ENCODE results near the gene STARD13.

Gene STARD13

GRCh38 chr13:33158271-33158670 lies 127.3 kb downstream of the STARD13 start:
- no peak overlapping the region for H3K4ac ChIP-seq (ENCODE audit: low read depth, low read length)
- no peak overlapping the region for H3K9ac ChIP-seq (ENCODE audit: low read length)
- no peak overlapping the region for H4K5ac ChIP-seq (ENCODE audit: low read length)
- H3K4me1 ChIP-seq (ENCODE audit: control insufficient read depth, low read depth, low read length), result no peaks in the 10 kb centered on the region
- H3K36me3 ChIP-seq (ENCODE audit: control insufficient read depth, insufficient read depth, low read length), result no peaks in the 10 kb centered on the region
- no peak overlapping the region for H2BK120ac ChIP-seq (ENCODE audit: low read depth, low read length)
- no peak overlapping the region for H3K18ac ChIP-seq (ENCODE audit: low read length)
- no peak overlapping the region for H3K23ac ChIP-seq (ENCODE audit: low read length)
- no peak overlapping the region for H3K4me3 ChIP-seq (ENCODE audit: low read length)
- no peak overlapping the region for H2BK5ac ChIP-seq (ENCODE audit: low read length)
- H3K56ac ChIP-seq (ENCODE audit: low read length), result no peak overlapping the region
- no peak overlapping the region for H2AK5ac ChIP-seq (ENCODE audit: low read length)
- no peaks in the 10 kb centered on the region for H3K79me1 ChIP-seq (ENCODE audit: low read length)
- no peak overlapping the region for H3K4me2 ChIP-seq (ENCODE audit: low read length)
- H3K27me3 ChIP-seq (ENCODE audit: insufficient read depth, low read length, poor library complexity), result no peaks in the 10 kb centered on the region
- H2BK15ac ChIP-seq (replicated peaks; ENCODE audit: low read depth), result no peak overlapping the region
- no peak overlapping the region for H4K8ac ChIP-seq (ENCODE audit: low read depth, low read length)
- no peak for DNase-seq
- H3K79me2 ChIP-seq (ENCODE audit: control insufficient read depth, insufficient read depth, low read length), result no peaks in the 10 kb centered on the region
- WGBS (ENCODE audit: extremely low coverage, insufficient coverage, low lambda C conversion rate), result no CpG with 5 or more reads among the region's 3 CpGs
- H3K27ac ChIP-seq (ENCODE audit: low read depth, low read length), result no peak overlapping the region

- Histone ChIP-seq H3K4me1 (ENCODE audit: control insufficient read depth, low read depth, low read length) (no peaks in the 10 kb centered on the region), H4K8ac (ENCODE audit: low read depth, low read length) (no peak overlapping the region), H4K5ac (ENCODE audit: low read length) (no peak overlapping the region), H3K4me3 (ENCODE audit: low read length) (no peak overlapping the region), H3K36me3 (ENCODE audit: control insufficient read depth, insufficient read depth, low read length) (no peaks in the 10 kb centered on the region), H3K9ac (ENCODE audit: low read length) (no peak overlapping the region), H3K4me2 (ENCODE audit: low read length) (no peak overlapping the region), H2AK5ac (ENCODE audit: low read length) (no peak overlapping the region), H2BK120ac (ENCODE audit: low read depth, low read length) (no peak overlapping the region), H3K4ac (ENCODE audit: low read depth, low read length) (no peak overlapping the region), H3K23ac (ENCODE audit: low read length) (no peak overlapping the region), H3K18ac (ENCODE audit: low read length) (no peak overlapping the region), H3K79me1 (ENCODE audit: low read length) (no peaks in the 10 kb centered on the region), H3K56ac (ENCODE audit: low read length) (no peak overlapping the region), H3K27ac (ENCODE audit: low read depth, low read length) (no peak overlapping the region), H3K79me2 (ENCODE audit: control insufficient read depth, insufficient read depth, low read length) (no peaks in the 10 kb centered on the region), H2BK15ac (replicated peaks; ENCODE audit: low read depth) (no peak overlapping the region), H2BK5ac (ENCODE audit: low read length) (no peak overlapping the region), H3K27me3 (ENCODE audit: insufficient read depth, low read length, poor library complexity) (no peaks in the 10 kb centered on the region)
- DNase-seq, result no peak
- WGBS (ENCODE audit: extremely low coverage, insufficient coverage, low lambda C conversion rate), result no CpG with 5 or more reads among the region's 5 CpGs
These were observed 130.6 kb downstream of the STARD13 start for GRCh38 chr13:33154911-33155310.

- no peaks in the 10 kb centered on the region for H3K36me3 ChIP-seq (ENCODE audit: control insufficient read depth, insufficient read depth, low read length)
- no peak overlapping the region for H2AK5ac ChIP-seq (ENCODE audit: low read length)
- no peak overlapping the region for H3K9ac ChIP-seq (ENCODE audit: low read length)
- DNase-seq, result no peak
- H3K4me1 ChIP-seq (ENCODE audit: control insufficient read depth, low read depth, low read length), result no peaks in the 10 kb centered on the region
- H2BK120ac ChIP-seq (ENCODE audit: low read depth, low read length), result no peak overlapping the region
- no peak overlapping the region for H4K5ac ChIP-seq (ENCODE audit: low read length)
- WGBS (ENCODE audit: extremely low coverage, insufficient coverage, low lambda C conversion rate), result no CpG with 5 or more reads among the region's 17 CpGs
- H3K79me2 ChIP-seq (ENCODE audit: control insufficient read depth, insufficient read depth, low read length), result no peaks in the 10 kb centered on the region
- no peak overlapping the region for H3K18ac ChIP-seq (ENCODE audit: low read length)
- H3K56ac ChIP-seq (ENCODE audit: low read length), result no peak overlapping the region
- H3K27me3 ChIP-seq (ENCODE audit: insufficient read depth, low read length, poor library complexity), result no peaks in the 10 kb centered on the region
- no peak overlapping the region for H2BK5ac ChIP-seq (ENCODE audit: low read length)
- H4K8ac ChIP-seq (ENCODE audit: low read depth, low read length), result no peak overlapping the region
- H3K79me1 ChIP-seq (ENCODE audit: low read length), result no peaks in the 10 kb centered on the region
- H3K4me3 ChIP-seq (ENCODE audit: low read length), result no peak overlapping the region
- H3K4ac ChIP-seq (ENCODE audit: low read depth, low read length), result no peak overlapping the region
- no peak overlapping the region for H3K23ac ChIP-seq (ENCODE audit: low read length)
- H3K4me2 ChIP-seq (ENCODE audit: low read length), result no peak overlapping the region
- H3K27ac ChIP-seq (ENCODE audit: low read depth, low read length), result no peak overlapping the region
- H2BK15ac ChIP-seq (replicated peaks; ENCODE audit: low read depth), result no peak overlapping the region
These were observed 131.8 kb downstream of the STARD13 start for GRCh38 chr13:33153421-33154404.

- H3K4me1 ChIP-seq (ENCODE audit: control insufficient read depth, low read depth, low read length), result no peaks in the 10 kb centered on the region
- H2BK15ac ChIP-seq (replicated peaks; ENCODE audit: low read depth), result no peak overlapping the region
- H3K4me3 ChIP-seq (ENCODE audit: low read length), result no peak overlapping the region
- no peaks in the 10 kb centered on the region for H3K79me2 ChIP-seq (ENCODE audit: control insufficient read depth, insufficient read depth, low read length)
- no peak overlapping the region for H3K9ac ChIP-seq (ENCODE audit: low read length)
- H3K27ac ChIP-seq (ENCODE audit: low read depth, low read length), result no peak overlapping the region
- H3K4me2 ChIP-seq (ENCODE audit: low read length), result no peak overlapping the region
- H3K56ac ChIP-seq (ENCODE audit: low read length), result no peak overlapping the region
- no peaks in the 10 kb centered on the region for H3K36me3 ChIP-seq (ENCODE audit: control insufficient read depth, insufficient read depth, low read length)
- no peaks in the 10 kb centered on the region for H3K79me1 ChIP-seq (ENCODE audit: low read length)
- H3K27me3 ChIP-seq (ENCODE audit: insufficient read depth, low read length, poor library complexity), result no peaks in the 10 kb centered on the region
- H4K8ac ChIP-seq (ENCODE audit: low read depth, low read length), result no peak overlapping the region
- no peak overlapping the region for H3K23ac ChIP-seq (ENCODE audit: low read length)
- H4K5ac ChIP-seq (ENCODE audit: low read length), result no peak overlapping the region
- H2BK5ac ChIP-seq (ENCODE audit: low read length), result no peak overlapping the region
- H2AK5ac ChIP-seq (ENCODE audit: low read length), result no peak overlapping the region
- no peak overlapping the region for H3K4ac ChIP-seq (ENCODE audit: low read depth, low read length)
- no peak overlapping the region for H2BK120ac ChIP-seq (ENCODE audit: low read depth, low read length)
- DNase-seq, result no peak
- H3K18ac ChIP-seq (ENCODE audit: low read length), result no peak overlapping the region
- WGBS (ENCODE audit: extremely low coverage, insufficient coverage, low lambda C conversion rate), result no CpG with 5 or more reads among the region's 3 CpGs
These were observed 133.2 kb downstream of the STARD13 start for GRCh38 chr13:33152389-33152788.

- H4K8ac ChIP-seq (ENCODE audit: low read depth, low read length), result no peak overlapping the region
- no peak overlapping the region for H3K9ac ChIP-seq (ENCODE audit: low read length)
- H3K27me3 ChIP-seq (ENCODE audit: insufficient read depth, low read length, poor library complexity), result no peaks in the 10 kb centered on the region
- no peak overlapping the region for H2BK120ac ChIP-seq (ENCODE audit: low read depth, low read length)
- H2BK5ac ChIP-seq (ENCODE audit: low read length), result no peak overlapping the region
- H3K4me2 ChIP-seq (ENCODE audit: low read length), result no peak overlapping the region
- no peak overlapping the region for H2BK15ac ChIP-seq (replicated peaks; ENCODE audit: low read depth)
- no peaks in the 10 kb centered on the region for H3K79me2 ChIP-seq (ENCODE audit: control insufficient read depth, insufficient read depth, low read length)
- no peak overlapping the region for H3K56ac ChIP-seq (ENCODE audit: low read length)
- WGBS (ENCODE audit: extremely low coverage, insufficient coverage, low lambda C conversion rate), result no CpG with 5 or more reads among the region's 5 CpGs
- H3K79me1 ChIP-seq (ENCODE audit: low read length), result no peaks in the 10 kb centered on the region
- no peak overlapping the region for H2AK5ac ChIP-seq (ENCODE audit: low read length)
- no peak overlapping the region for H3K4ac ChIP-seq (ENCODE audit: low read depth, low read length)
- no peak overlapping the region for H3K4me3 ChIP-seq (ENCODE audit: low read length)
- no peak overlapping the region for H4K5ac ChIP-seq (ENCODE audit: low read length)
- no peak overlapping the region for H3K27ac ChIP-seq (ENCODE audit: low read depth, low read length)
- no peaks in the 10 kb centered on the region for H3K4me1 ChIP-seq (ENCODE audit: control insufficient read depth, low read depth, low read length)
- H3K23ac ChIP-seq (ENCODE audit: low read length), result no peak overlapping the region
- H3K36me3 ChIP-seq (ENCODE audit: control insufficient read depth, insufficient read depth, low read length), result no peaks in the 10 kb centered on the region
- DNase-seq, result no peak
- H3K18ac ChIP-seq (ENCODE audit: low read length), result no peak overlapping the region
These were observed 134.9 kb downstream of the STARD13 start for GRCh38 chr13:33150662-33151061.
